C4-2B (cell line): ENCODE data around the gene IL18RAP.

ENCODE experiments used
- H3K27ac ChIP-seq: fragments of 450-650 bp; 2 replicates; pipeline ENCODE4 v1.5.1; 2017
- CTCF ChIP-seq: fragments of 450-650 bp; conservative IDR thresholded peaks from 2 replicates; pipeline ENCODE4 v1.5.1; 2017; ENCODE audit warnings: mild to moderate bottlenecking
- ZFX ChIP-seq: fragments of 450-650 bp; IDR thresholded peaks from 2 replicates; pipeline ENCODE4 v1.6.1; 2017

The IL18RAP gene

GRCh38 chr2:102391565-102391964, 31.4 kb upstream of the IL18RAP start:
- H3K27ac ChIP-seq: no peak overlapping the region
- TF ChIP-seq CTCF: no peak
- no peak for TF ChIP-seq ZFX

- TF ChIP-seq CTCF: no peak
- no peak overlapping the region for H3K27ac ChIP-seq
These were observed 30.9 kb upstream of the IL18RAP start for GRCh38 chr2:102392096-102392495.

- H3K27ac ChIP-seq: no peak overlapping the region
- TF ChIP-seq ZFX (no peak), CTCF (no peak)
These were observed 30.0 kb upstream of the IL18RAP start for GRCh38 chr2:102392942-102393341.

GRCh38 chr2:102396012-102396411, 26.9 kb upstream of the IL18RAP start:
- no peak overlapping the region for H3K27ac ChIP-seq
- TF ChIP-seq ZFX: no peak
- TF ChIP-seq CTCF: no peak

- TF ChIP-seq CTCF (no peak), ZFX (no peak)
- H3K27ac ChIP-seq: no peak overlapping the region
These were observed 25.8 kb upstream of the IL18RAP start for GRCh38 chr2:102397209-102397608.

GRCh38 chr2:102399499-102400141, 23.3 kb upstream of the IL18RAP start:
- no peak overlapping the region for H3K27ac ChIP-seq
- TF ChIP-seq ZFX (no peak), CTCF (no peak)

GRCh38 chr2:102401456-102401855, 21.5 kb upstream of the IL18RAP start:
- TF ChIP-seq CTCF: no peak
- TF ChIP-seq ZFX: no peak
- no peak overlapping the region for H3K27ac ChIP-seq
